NCI-H187 (cell line): ENCODE results near the gene AP1G2.

ENCODE experiments used
- DNase-seq, 2 experiments: peaks; one replicate each; lab custom pipeline; 2025; lab: John Stamatoyannopoulos, UW

AP1G2 gene

DNA sequence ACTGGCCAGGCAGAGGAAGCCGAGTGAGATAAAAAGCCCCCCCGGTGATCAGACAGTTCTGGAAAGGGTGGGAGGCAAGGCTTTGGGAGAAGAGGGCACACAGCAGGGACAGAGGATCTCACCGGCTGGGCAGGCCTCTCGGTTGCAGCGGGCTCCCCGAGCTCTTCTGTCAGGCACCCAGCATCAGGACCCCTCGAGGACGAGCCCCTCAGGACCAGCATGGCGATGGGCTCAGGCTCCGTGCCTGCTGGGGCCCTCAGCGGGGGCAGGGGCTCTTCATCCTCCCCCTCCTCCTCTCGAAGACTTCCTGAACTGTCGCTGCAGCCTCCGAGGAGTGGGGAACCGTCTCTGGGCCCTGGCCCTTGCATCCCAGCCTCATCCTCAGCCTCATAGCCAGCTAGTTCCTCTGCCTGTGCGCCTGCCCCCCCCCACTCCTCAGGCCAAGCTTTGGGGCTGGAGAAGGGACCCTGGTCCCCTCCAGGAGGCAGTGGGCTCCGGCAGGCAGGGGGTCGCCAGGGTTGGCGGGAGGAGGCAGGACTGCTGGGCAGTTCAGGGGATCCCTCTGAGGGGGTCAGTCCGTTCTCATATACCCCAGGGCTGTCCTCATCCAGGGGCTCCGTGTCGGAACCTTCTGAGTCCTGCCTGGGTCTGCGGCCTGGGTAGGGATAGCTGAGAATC, 3.4 kb upstream of the AP1G2 start:
- DNase-seq = no peak

DNA sequence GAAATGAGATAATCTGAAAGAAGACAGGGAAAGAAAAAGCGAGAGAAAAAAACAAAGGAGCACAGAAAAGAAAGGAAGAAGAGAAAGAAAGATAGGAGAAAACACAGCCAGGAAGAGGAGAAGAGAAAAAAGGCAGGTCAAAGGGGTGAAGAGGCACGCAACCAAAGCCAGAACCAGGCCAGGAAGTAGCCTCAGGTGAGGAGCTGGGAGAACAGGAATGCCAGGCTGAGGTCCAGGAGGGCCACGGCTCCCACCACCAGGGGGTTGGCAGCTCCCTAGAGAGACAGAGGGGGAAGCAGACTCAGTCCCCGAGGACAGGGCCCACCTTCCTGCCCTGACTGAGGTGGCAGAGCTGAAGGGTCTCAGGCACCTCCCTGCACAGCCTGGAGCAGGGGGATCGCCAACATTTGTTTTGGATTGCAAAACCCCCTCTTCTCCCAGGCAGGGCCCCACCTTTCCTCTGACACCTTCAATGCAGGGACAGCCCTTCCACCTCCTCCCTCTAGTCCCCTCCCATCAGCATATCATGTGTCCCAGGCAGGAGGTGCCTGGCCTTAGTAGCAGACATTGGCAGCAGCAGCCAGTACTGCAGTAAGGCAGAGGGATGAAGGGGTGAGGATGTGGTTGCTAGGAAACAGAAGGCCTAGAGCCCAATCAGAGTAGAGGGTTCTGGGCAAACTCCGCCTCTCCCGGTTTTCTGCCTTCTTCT, 2.0 kb upstream of the AP1G2 start:
- DNase-seq = no peak

DNA sequence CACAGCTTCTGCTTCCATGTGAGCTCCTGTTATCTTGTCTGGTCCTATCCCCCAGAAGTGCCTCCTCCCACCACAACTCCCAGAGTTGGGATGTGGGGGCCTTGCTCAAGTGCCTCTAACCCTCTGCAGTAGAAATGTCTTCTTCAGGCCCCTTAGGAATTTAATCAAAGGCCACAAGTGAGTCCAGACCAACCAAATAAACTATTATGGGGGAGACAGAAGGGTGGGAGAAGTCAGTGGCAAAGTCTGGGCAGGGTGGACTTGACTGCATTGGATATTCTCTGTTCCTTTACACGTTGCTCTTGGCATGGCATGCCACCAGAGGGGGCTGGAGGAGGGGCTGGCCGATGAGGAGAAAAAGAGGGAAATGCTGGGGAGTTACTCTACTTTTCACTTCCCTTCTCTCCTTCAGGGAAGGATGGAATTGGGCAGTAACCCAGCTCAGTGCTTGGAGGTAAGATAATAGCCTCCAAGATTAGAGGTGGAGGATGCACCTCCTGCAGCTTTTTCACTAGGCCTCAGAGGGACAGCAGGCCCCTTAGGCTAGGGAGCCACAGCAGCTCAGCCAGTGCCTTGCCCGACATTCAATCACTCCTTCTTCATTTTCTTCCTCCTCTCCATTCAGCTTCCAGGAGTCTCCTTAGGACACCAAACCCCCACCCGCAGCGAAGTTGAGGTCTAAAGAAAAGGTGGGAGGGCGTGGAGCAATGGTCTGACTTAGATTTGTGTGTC, 1.2 kb upstream of the AP1G2 start:
- no peak for DNase-seq

DNA sequence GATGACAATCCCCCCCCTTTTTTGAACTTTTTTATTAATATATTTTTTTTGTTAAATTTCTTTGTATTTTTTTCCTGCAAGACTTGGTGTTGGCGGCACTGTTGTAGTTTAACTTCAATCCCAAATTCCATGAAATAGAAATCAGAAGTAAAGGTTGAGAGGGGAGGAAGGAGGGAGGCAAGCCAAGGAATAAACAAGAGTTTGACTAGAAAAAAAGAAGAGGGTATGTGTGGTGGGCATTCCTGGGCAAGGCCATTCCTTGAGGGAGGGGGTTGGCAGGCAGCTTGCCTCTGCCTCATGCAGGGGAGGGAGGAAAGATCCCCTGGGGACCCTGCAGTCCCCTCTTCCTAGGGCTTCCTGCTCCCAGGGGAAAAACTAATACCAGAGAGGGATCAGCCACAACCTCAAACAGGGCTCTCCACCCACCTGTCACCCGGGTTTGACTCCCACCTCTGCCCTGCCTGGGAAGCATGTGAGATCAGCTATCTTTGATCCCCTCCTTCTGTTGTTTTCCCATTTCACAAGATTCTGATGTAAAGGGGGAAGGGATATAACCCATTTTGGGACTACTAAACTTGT, 519 bp upstream of the AP1G2 start:
- DNase-seq = no peak

DNA sequence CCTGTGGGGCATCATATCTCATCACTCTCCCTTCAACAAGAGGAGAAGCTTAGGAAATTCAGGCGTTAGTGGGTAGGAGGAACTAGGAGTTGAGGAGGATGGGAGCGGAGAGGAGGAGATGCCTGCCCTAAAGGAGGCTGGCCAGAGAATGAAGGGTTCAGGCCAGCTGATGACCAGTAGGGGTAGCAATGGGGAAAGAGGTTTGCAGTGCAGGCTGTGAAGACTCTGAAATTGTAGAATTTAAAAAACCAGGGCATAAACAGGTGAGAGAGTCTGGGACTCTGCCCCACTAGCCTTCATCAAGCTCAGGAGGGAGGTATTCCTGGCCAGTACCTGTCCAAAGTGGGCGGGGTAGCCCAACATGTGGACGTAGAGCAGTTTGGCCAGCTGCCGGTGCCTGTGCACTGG, 809 bp downstream of the AP1G2 start:
- no peak for DNase-seq

DNA sequence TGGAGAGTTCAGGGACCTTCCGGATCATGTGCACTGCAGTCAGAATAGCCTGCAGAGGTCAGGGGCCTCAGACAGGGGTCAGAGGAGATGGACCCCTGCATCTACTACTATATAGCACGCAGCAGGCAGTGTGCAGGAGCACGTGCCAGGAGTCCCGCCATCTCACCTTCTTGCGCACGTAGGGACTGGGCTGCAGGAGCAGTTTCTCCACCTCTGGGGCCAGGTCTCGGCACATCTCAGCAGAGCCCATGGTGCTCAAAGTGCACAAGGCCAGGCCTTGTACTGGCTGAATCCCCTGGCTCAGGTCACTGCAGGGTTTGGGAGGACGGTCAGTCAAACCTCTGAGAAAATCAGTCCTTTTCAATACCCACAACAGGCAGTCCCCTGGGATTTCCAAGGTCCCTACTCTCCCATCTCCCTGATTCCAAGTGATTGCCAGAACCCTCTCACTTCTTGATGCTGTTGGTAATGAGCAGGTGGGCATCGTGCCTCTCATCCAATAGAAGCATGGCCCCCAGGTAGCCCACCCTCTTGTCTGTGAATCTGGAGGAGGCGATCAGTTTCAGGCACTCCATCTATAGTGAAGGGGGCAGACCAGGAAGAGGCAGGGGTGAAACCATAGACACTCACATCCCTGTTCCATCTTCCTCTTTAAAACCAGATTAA, 1.3 kb downstream of the AP1G2 start:
- DNase-seq = no peak

DNA sequence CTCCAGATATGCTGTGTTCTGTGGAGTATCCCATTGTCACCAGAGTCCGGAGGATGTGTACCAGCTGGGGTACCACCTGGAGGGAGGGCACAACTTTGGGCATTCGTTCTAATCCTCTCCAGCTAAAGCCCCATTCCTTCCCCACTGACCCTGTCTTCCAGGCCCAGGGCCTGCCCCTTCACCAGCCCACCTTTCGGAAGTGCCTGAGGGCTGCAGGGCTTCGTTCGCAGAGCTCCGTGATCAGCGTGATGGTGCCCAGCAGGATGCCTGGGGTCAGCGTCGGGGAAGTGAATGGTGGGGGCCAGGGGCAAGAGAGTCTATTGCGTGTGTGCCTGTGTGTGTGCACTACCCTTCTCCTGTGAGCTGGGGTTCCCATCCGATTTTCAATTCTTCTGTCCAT, 2.0 kb downstream of the AP1G2 start:
- no peak for DNase-seq

DNA sequence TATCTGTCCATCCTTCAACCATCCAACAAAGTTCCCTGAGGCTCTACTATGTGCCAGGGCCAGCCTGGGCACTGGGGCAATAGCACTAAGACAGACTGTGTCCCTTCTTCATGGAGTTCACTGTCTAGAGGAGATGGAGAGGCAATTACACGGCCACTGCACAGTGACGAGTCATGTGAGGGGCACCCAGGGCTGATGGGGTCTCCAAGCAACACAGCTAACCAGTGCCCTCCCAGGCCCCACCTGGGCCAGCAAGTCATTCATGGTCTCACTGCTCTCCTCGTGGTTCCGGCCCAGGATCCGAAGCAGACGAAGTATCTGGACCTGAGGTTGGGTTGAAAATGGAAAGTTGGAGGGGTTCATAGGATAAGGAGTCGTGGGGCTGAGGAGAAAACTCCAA, 2.7 kb downstream of the AP1G2 start:
- no peak for DNase-seq

DNA sequence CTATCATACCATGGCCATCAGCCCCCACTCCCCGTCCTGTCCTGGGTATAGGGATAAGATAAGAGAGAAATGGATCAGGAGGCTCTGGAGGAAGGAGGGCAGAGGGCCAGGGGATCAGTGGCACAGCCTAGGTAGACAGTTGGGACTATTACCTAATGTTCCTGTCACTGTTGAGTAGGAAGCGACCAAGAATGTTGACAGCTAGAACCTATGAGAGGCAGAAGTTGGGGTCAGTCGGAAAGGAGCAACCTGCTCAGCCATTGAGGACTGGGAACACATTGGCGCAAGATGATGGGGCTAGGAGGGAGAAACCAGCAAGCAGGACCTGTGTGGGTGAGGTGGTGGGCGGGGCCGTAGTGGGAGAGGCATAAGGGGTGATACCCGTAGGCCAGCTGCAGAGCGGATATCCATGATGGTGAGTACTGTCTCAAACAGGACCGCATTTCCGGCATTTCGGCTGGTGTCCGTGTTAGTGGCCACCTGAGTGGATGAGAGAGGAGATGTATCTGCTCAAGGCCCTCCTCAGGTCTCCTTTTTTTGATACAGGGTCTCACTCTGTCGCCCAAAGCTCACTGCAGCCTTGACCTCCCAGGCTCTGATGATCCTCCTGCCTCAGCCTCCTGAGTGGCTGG, 3.3 kb downstream of the AP1G2 start:
- no peak for DNase-seq

DNA sequence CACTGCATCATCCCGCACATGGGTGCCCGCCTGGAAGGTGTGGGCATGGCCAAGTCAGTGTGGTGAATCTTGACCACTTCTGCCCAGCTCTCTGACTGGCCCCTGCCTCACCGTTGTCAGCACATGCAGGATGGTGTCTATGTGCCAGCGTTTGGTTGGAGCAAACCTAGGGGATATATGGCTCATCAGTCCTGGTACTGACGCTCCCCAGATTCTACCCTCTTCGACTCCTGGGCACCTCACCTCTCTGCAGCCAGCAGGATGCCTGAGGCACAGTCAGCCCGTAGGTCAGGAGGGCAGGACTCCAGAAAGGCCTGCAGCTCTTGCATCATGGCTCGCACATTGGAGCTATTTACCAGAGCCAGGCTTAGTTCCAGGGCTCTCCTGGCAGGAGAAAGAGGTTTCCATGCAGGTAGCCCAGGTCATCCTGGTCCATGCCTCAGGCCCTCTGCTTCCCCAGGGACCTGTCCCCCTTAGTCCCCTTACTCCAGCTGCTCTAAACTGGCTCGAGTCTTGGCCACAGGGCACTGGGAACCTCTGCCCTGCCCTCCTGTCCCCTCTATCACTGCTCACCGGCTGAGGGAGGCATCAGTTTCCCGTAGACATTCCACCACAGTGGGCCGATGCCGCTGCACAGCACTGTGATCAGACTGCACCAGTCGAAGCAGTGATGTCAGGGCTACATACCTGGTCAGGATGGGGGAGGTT, 4.0 kb downstream of the AP1G2 start:
- DNase-seq = no peak

DNA sequence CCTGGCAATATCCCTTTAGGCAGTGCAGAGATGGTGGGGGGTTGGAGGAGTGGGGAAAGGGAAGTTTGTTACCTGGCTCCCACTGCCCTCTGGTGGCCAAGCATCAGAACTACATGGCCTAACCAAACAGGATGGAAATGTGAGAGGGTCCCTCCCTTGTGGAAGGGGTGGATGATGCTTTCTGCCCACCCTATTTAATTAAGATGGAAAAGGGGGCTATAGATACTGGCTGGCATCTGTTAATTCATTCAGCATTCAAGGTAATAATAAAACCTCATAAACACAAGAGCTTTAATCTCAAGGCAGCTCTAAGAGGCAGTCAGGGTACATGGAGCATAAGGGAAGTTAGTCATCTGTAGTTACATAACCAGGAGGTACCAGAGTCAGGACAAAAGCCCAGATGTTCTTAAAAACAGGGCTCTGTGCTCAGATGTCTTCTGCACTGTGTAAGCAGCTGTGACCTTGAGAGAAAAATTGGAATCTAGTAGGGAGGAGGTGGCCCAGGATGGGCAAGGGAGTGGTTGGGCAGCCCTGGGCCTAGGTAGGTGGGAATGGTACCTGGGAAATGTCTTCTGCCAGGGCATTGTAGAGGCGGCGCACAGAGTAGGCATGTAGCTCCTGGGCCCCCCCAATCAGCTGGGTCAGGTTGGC, 4.6 kb downstream of the AP1G2 start:
- peak; percentile 24 to 46 for DNase-seq

DNA sequence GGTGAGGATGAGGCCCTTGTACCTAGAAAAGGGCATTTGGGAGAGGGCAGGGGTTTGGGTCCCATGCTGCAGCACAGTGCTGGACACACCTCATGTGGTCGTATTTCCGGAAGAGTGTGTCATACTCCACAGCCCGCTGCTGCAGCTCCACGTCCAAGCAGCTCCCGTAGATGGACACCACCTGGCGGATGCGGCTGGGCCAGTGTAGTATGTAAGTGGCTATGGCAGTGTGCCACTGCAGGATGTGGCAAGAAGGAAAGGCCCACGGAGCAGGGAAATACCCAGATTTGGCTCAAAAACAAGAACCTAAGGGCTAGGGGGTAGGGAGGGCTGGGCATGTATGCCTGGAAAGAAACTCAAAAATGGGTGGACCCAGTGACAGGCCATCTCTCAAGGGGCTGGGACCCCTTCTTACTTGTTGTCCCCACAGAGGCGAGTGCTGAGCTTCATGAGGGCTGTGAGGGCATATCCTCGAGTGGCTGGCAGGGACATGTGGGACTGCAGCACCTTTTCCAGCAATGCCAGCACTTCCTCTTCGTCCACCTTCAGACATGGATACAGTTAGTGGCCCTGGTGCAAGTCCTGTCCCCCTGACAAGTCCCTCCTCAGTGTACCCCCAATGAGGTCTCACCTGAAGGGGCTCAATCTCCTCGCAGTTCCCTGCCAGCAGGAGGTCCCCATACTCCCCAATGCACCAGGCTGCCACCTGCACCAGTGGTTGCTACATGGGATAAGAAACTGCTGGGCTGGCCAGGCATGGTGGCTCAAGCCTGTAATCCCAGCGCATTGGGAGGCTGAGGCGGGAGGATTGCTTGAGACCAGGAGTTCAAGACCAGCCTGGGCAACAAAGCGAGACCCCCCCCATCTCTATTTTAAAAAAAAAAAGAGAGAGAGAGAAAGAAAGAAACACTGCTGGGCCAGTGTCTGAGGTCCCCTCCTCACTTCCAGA, 5.4 kb downstream of the AP1G2 start:
- no peak for DNase-seq

DNA sequence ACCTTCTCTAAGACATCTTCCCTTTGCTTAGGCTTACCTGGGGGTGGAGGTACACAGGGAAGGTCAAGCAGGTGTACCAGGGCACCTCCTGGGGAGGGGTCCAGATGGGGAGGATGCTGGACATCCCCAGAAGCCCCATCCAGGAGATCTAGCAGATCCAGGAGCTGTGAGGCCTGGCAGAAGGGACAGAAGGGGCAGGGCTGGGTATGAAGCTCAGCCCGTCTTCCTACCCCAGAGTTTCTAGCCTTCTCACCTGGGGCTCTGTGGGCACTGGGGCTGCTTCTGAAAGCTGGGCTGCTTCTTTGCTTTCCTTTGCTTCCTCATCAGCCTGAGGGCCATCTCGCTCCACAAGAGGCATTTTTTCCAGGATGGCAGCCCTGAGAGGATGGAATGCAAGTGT, 6.3 kb downstream of the AP1G2 start:
- no peak for DNase-seq

DNA sequence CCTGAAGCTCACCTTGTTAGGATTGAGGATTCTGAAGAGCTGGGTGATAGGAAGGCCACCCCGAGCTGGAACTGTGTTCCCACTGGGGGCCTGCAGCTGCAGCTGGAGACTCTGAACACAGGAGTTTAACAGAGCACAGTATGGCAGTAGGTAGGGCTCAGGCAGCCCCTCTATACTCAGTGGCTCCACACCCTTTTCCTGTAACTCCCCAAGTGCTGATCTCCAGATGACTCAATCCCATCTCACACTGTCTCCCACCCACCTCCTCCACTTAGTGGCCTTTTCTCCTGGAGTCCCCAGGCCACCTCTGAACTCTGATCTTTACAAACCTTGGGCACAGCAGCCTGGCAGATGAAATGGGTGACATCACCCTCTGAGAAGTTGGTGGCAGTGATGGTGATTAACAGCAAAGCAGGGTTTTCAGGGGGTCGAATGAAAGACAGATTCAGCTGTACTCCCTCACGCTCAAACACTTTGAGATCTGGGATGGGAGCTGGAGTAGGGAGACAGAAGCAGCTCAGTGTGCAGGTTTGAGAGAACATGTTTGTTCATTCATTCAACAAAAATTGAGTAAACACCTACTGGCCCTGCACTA, 7.6 kb downstream of the AP1G2 start:
- no peak for DNase-seq

DNA sequence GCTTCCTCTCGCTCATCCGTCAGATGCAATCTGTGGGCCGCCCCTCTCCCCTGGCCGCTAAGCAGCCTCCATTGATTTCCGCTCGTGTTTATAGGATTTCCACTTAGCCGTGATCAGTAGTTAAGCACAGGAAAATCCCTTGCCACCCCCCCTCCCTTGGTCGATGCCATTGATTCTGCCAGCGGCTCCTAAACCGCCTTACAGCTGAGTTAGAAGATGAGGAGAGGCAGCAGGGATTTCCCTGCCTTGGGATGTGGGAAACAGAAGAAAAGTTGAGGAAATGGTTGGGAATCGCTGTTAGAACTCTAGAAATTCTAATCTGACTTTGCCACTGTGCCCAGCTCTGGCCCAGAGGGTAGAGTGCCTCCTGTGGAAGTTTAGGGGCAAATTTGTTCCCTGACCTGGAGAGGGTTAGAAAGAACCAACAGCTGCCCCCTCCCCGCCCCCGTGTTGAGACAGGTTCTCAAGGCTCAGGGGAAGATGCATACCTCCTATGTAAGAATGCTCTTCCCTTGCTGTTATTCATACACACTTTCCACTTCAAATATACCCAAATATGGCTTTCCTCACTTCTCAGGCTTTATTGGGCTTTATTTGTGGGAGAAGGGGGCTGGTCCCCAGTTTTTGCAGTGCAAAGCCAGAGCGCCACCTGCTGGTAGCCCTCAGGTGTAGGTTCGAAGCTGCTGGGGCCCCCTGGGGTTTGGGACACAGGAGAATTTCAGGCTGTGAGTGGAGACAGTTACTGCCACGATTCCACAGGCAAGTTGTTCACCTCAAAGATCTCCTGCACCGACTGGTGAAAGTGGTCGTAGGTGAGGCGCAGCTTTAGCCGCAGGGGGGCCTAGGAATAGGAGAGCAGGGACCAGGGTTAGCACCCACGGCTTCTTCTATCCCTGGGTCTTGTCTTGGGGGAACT, 8.3 kb downstream of the AP1G2 start:
- DNase-seq = peak in 1 of 2 experiments; percentile 20

DNA sequence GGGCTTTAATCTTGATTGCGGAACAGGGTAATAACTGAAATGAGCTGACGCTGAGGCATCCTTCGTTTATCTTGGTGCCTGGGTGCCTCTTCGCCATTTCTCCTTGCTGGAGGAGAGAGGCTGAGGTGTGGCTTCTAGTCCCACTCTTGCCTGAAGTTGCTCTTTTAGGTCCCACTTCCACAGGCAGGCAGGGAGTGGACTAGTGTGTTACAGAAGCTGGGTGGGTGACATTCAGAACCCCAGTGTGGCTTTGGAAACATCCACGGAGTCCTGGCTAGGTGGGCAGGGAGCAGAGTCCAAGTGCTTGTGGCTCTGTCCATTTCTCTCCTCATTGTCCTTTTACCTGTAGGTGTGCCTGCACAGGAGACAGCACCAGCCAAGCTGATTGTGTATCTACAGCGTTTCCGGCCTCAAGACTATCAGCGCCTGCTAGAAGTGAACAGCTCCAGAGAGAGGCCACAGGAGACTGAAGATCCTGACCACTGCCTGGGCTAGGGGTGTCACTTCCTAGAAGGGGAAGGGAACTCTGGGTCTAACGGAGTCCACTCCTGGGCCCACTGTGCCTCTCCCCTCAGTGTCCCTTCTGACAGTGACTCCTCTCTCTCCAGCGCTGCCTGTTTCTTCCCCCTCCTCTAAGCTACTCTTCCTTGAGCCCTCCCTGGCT, 9.1 kb downstream of the AP1G2 start:
- no peak for DNase-seq

DNA sequence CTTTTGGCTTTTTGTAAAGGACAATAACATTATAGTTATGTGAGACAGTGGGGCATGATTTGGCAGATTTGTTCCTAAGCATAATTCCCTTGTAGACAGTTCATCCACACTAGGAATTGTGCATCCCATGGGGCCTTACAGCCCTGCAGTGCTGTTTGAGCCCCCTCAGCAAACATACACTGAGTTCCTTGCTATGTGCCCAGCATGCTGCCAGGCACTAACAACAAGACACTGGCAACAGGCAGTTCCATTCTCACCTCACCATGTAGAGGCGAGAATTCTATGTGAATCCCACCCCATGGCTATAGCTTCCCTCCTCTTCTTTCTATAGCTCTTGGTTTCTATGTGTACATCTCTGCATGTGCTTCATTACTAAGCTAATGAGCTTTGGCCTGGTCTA, 9.6 kb downstream of the AP1G2 start:
- DNase-seq = no peak
